Body of pancreas (tissue), 4 donors: Measurements from ENCODE around the gene FGR. TPM values are rescaled to one million over a fixed set of nuclear protein-coding genes. Genes with fewer than 3 reads are reported as not detected.

ENCODE experiments used
- ATAC-seq: fragments of 150-250 bp; one replicate; pipeline ENCODE4 v1.9.1; 2016
- DNase-seq, 4 donors: peaks; one replicate each; pipeline ENCODE4 v3.0.0-alpha.2; 2019
- H3K27ac ChIP-seq, 4 donors: fragments of 200-600 bp; sonication (generic); 1 replicate in 3 of 4; 2 replicates in 1 of 4; pipeline versions ENCODE4 v1.5.1 to v1.6.1; 2016 to 2019; ENCODE audit warnings: mild to moderate bottlenecking in 1 of 4, mixed read lengths in 1 of 4, moderate library complexity in 1 of 4
- H3K27me3 ChIP-seq, 2 donors: fragments of 200-600 bp; sonication (generic); one replicate each; pipeline ENCODE4 v1.6.0; 2016; ENCODE audit warnings: mild to moderate bottlenecking in 1 of 2
- H3K36me3 ChIP-seq, 2 donors: fragments of 200-600 bp; sonication (generic); replicated peaks in 1 of 2; 2 replicates each; pipeline ENCODE4 v1.5.1; 2016; ENCODE audit warnings: low read depth in 2 of 2; ENCODE audit not compliant: insufficient read depth in 1 of 2
- H3K4me1 ChIP-seq: fragments of 200-600 bp; sonication (generic); one replicate; pipeline ENCODE4 v1.6.0; 2016
- H3K4me3 ChIP-seq, 2 donors: fragments of 200-600 bp; sonication (generic); 1 replicate in 1 of 2; 2 replicates in 1 of 2; pipeline ENCODE4 v1.5.1; 2016 to 2019
- H3K9me3 ChIP-seq, 3 donors: fragments of 200-600 bp; sonication (generic); 1 replicate in 2 of 3; 2 replicates in 1 of 3; pipeline ENCODE4 v1.5.1; 2016
- POLR2A ChIP-seq, 3 donors: fragments of 450-650 bp; IDR thresholded peaks; one replicate each; pipeline ENCODE4 v1.6.1; 2016; ENCODE audit warnings: antibody characterized with exemption in 3 of 3, mild to moderate bottlenecking in 2 of 3
- WGBS, 2 donors: methylation state at CpG; one replicate each; pipeline ENCODE4 v1.1.5; 2017; 5-methylcytosine and 5-hydroxymethylcytosine counted together
- intact Hi-C: fragments of 100-400 bp; cut with DNase I; formaldehyde crosslinking; loops from one replicate; pipeline ENCODE4 v1.15.1; 2023
- total RNA-seq, 2 donors: library from RNA; depleted of rRNA; stranded (reverse); fragments of >200 nt; gene quantifications; one replicate each; pipeline ENCODE4 v1.1.0, GENCODE V29; 2016
- TF ChIP-seq, protein P1 (sequence below), 7 experiments: fragments of 450-650 bp in 4 of 7; fragments of 200-600 bp in 3 of 7; sonication (generic) in 3 of 7; IDR thresholded peaks; one replicate each; pipeline ENCODE4 v1.5.1; 2016 to 2019; ENCODE audit warnings: antibody characterized with exemption in 7 of 7

Gene FGR
- total RNA-seq, 2 donors from 2014 or later, result 3.0 to 5.4 TPM

DNA sequence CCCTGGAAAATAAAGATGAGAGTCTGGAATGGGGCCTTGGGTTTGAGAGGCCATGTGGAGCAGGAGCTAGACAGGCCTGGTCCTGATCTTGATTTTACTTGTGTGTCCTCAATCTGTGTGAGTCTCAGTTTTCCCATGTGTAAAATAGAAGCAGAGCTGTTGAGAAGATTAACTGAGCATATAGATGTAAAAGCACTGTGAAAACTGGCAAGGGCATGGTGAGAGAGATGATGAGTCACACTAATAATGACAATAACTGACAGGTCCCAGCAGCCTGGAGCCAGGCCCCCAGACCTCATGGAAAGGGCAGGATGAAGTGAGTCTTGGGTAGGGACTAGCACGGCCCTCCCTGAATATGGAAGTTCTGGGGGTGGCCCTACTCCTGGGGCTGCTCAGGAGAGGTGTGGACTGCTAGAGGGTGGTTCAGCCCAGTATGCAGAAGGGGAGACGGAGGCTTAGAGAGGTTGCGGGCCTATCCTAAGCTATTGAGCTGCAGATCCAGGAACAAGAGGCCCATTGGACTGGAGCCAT is 28.2 kb downstream of the FGR start:
- Histone ChIP-seq H3K4me3 (no peak overlapping the region), H3K27ac (no peak overlapping the region), H3K27me3 (no peaks in the 10 kb centered on the region), H3K9me3 (no peaks in the 10 kb centered on the region), H3K36me3 (no peaks in the 10 kb centered on the region), H3K4me1 (peaks cover 14% of the 10 kb centered on the region)
- WGBS, 2 donors, result 69 to 72% methylated on average over 3 of the region's 3 CpGs
- TF ChIP-seq, protein P1, sequence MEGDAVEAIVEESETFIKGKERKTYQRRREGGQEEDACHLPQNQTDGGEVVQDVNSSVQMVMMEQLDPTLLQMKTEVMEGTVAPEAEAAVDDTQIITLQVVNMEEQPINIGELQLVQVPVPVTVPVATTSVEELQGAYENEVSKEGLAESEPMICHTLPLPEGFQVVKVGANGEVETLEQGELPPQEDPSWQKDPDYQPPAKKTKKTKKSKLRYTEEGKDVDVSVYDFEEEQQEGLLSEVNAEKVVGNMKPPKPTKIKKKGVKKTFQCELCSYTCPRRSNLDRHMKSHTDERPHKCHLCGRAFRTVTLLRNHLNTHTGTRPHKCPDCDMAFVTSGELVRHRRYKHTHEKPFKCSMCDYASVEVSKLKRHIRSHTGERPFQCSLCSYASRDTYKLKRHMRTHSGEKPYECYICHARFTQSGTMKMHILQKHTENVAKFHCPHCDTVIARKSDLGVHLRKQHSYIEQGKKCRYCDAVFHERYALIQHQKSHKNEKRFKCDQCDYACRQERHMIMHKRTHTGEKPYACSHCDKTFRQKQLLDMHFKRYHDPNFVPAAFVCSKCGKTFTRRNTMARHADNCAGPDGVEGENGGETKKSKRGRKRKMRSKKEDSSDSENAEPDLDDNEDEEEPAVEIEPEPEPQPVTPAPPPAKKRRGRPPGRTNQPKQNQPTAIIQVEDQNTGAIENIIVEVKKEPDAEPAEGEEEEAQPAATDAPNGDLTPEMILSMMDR (IDR thresholded peaks at IDR 0.05), result no peak
- TF ChIP-seq POLR2A (IDR thresholded peaks at IDR 0.05), result no peak
- ATAC-seq (no peak), DNase-seq (no peak)
- intact Hi-C loops, result loop anchor here (5.0 kb wide), 1 partner anchor 214 kb away; the partner anchor contains the start of gene GPR3

- no peak for ATAC-seq
- peaks cover 21% of the 10 kb centered on the region for H3K4me1 ChIP-seq
- H3K27me3 ChIP-seq, result no peaks in the 10 kb centered on the region
- H3K36me3 ChIP-seq, result no peaks in the 10 kb centered on the region
- no peaks in the 10 kb centered on the region for H3K9me3 ChIP-seq
- TF ChIP-seq POLR2A (IDR thresholded peaks at IDR 0.05), result no peak
- TF ChIP-seq, protein P1 (IDR thresholded peaks at IDR 0.05), result peak; percentile 75 to 93 (median 91)
- peak; percentile 54 to 57 (median 56) for DNase-seq
- no peak overlapping the region for H3K27ac ChIP-seq
- 14 to 16% methylated on average over 11 of the region's 11 CpGs for whole genome bisulfite sequencing, 2 donors
- H3K4me3 ChIP-seq, result no peak overlapping the region
- intact Hi-C loops, result loop anchor here (5.0 kb wide), 1 partner anchor 214 kb away; the partner anchor contains the start of gene GPR3
Measured at GRCh38 chr1:27605796-27606707, 28.9 kb downstream of the FGR start.

DNA sequence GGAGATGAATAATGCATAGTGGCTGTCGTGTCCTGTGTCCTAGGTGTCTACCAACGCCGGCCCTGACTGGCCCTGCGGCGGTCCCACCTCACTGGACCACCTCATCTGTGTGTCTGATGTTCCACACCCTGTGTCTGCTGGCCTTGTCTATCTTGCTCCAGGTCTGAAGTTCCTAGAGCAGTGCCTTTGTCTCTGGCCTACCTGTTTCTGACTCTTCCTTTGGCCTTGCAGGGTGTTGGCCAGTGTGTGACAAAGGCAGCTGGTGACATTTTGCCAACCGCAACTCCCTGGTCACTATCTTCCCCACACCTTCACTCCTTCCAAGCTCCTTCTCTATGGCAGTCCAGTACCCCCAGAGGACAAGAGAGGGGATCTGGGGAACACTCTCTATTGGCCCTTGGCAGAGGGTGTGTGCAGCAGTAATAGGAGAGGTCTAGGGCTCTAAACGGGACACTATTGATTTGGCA is 29.7 kb downstream of the FGR start:
- Histone ChIP-seq H3K27ac (no peak overlapping the region), H3K27me3 (no peaks in the 10 kb centered on the region), H3K9me3 (no peaks in the 10 kb centered on the region), H3K36me3 (no peaks in the 10 kb centered on the region), H3K4me1 (peaks cover 28% of the 10 kb centered on the region), H3K4me3 (no peak overlapping the region)
- intact Hi-C loops, result loop anchor here (5.0 kb wide), 1 partner anchor 213 kb away; the partner anchor contains the start of gene GPR3
- no peak for ATAC-seq
- 62 to 68% methylated on average over 7 of the region's 7 CpGs for WGBS, 2 donors
- DNase-seq, result no peak
- TF ChIP-seq, protein P1 (IDR thresholded peaks at IDR 0.05), result no peak
- no peak for TF ChIP-seq POLR2A (IDR thresholded peaks at IDR 0.05)

- Histone ChIP-seq H3K36me3 (no peaks in the 10 kb centered on the region), H3K4me1 (peaks cover 34% of the 10 kb centered on the region), H3K4me3 (no peak overlapping the region), H3K9me3 (no peaks in the 10 kb centered on the region), H3K27me3 (no peaks in the 10 kb centered on the region), H3K27ac (peak overlapping the region in 1 of 4 donors; percentile 81)
- intact Hi-C loops, result loop anchor here (5.0 kb wide), 1 partner anchor 212 kb away; the partner anchor contains the start of gene GPR3
- no peak for ATAC-seq
- TF ChIP-seq, protein P1 (IDR thresholded peaks at IDR 0.05), result no peak
- TF ChIP-seq POLR2A (IDR thresholded peaks at IDR 0.05), result no peak
- DNase-seq, result no peak
- 31 to 35% methylated on average over 17 to 21 of the region's 21 CpGs for WGBS, 2 donors
Measured at GRCh38 chr1:27604579-27605299, 30.2 kb downstream of the FGR start.
